Amniotic stem cell (primary cell): ENCODE measurements around the gene MRM2.

Experiments
- DNase-seq: peaks from one replicate; lab custom pipeline; 2025; lab: John Stamatoyannopoulos, UW

Gene MRM2

GRCh38 chr7:2222516-2222915 is 19.5 kb downstream of the MRM2 start:
- DNase-seq, result no peak

DNA sequence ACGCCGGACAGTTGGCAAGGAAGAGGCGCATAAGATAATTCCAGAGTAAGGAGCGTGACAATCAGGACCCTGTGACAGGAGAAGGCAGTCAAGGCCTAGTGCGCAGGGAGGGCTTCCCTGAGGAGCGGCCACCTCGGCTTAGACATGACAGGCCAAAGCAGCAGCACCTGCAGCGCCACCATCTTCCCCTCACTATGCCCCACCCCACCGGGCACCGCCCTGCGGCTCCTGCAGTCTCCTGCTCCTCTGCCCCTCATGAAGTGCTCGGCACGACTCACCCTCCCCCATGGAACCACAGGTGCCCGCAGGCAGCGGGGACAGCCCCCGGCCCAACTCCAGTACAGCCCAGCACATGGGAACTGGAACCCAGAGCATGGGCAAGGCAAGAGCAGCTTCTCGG is 21.1 kb downstream of the MRM2 start:
- DNase-seq, result no peak

DNA sequence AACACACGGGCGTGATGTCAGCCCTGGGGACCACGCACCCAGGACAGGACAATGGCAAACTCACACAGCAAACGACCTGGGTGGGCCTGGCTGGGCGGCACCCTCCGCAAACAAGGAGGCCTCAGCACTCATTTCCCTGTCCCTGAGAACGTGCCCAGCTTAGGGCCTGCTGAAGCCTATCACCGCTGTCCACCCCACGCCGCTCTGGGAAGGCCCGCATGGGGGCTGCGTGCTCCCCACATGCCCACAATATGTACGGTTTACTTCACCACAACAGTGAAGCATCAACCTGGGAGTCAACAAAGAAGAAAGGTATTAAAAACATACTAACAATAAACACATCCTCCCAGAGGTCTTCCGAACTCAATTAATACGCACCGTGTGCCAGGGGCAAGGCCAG is 21.5 kb downstream of the MRM2 start:
- DNase-seq, result no peak

DNA sequence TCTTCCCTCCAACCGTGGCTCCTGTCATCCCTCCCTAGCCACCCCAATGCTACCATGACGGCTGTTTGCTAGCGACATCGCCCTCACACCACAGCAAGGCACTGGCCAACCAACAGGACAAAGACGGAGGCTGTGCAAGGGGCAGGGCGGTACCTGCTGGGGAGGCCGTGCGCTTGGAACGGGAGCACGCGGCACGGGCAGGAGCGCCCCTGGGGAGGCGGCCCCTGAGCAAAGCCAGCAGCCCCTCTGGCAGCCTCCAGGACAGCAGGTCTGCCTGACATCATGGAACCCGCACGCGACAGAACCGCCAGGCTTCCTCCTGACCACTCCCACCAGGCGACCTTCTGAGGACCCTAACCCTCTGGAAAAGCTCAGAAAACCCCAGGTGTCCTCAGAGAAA is 22.0 kb downstream of the MRM2 start:
- DNase-seq, result no peak

DNA sequence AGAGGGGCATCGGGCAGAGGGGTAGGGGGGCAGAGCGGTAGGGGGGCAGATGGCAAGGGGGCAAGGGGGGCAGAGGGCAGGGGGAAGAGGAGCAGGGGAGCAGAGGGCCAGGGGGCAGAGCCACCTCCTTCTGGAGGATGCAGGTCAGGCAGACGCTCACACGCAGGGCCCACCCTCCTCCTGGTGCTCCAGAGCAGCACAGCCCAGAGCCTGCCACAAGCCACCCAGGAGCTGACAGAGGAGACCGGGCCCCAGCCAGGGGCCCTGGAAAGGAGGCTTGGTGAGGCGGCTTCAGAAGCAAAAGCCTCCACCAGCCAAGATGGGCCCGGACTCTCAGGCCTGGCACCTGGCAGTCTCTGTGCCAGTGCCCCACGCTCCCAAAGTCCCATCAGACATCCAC is 22.4 kb downstream of the MRM2 start:
- no peak for DNase-seq

DNA sequence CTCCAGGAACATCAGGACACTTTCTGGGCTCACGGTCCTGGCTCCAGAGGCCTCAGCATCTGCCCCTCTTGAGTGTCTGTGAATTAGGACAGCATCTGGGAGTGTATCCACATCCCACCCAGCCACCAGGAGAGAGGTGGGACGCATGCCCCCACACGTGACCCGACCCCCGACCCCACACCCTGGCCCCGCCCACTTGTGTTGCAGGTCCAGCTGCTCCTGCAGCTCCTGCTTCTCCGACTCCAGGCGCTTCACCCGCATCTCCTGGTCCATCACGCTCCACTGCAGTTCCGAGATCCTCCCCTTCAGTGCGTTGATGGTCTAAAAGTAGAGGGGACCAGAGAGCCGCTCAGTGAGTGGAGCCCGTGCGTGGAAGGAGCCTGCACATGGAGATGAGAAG is 22.9 kb downstream of the MRM2 start:
- DNase-seq, result no peak

DNA sequence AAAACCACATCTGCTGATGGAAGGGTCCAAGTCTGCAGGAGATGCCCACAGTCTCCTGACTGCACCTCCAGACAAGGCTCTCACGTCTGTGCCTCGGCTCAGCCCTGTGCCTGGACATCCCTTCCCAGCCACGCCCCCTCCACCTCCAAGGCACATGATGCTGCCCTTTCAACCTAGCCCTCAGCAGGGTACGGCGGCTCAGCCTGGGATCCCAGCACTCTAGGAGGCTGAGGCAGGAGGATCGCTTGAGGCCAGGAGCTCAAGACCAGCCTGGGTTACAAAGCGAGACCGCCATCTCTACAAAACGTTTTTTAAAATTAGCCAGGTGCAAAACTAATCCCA is 23.6 kb downstream of the MRM2 start:
- DNase-seq, result no peak

DNA sequence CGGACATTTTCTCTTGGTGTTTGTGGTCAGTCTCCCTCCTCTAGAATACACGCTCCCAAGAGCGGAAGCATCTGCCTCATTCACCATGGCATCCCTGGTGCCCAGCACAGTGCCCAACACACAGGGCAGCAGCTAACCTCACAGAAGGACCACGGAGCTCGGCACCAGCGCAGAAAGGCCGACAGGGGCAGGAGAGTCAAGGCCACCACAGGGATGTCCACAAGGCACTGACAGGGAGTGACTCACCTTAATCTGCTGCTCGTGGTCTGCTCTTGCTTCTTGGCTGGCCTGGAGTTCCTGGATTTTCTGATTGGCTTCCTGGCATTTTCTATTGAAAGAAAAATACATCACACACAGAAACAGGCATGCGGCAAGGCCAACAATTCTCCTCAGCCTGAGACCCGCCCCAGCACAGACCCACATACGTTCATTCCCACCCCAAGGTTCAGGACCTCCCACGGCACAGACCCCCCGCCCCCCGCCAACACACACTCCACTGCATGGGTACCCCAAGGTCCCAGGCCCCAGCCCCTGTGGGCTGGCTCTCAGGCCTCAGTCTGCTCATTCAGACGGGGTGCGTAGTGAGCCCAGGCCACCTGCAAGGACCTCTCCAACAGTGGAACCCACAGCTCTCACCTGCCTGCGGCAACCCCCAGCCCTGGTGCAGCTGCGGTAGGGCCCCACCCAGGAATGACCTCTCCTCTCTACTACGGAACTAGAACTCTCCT is 24.1 kb downstream of the MRM2 start:
- DNase-seq, result no peak

- DNase-seq, result no peak
Measured at GRCh38 chr7:2217206-2217605, 24.8 kb downstream of the MRM2 start.

DNA sequence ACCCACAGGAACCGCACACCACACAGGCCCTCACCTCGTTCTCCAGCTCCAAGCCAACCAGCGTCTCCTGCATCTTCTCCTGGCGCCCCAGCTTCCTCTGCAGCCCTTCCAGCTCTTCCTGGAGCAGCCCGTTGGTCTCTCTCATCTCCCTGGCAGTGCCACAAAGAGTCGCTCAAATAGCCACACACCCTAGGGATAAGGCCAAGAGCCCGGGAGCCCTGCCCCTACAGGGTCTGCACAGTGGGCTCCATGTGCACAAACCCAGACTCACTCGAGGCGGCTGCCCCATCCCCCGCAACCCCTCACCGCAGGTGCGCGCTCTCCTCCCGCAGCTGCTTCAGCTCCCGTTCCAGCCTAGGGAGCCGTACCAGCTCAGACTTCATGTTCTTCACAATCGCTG is 26.2 kb downstream of the MRM2 start:
- no peak for DNase-seq

GRCh38 chr7:2214636-2215035 is 27.4 kb downstream of the MRM2 start:
- no peak for DNase-seq

- DNase-seq, result no peak
Measured at GRCh38 chr7:2213551-2214215, 28.3 kb downstream of the MRM2 start.

GRCh38 chr7:2212906-2213305 is 29.1 kb downstream of the MRM2 start:
- no peak for DNase-seq

DNA sequence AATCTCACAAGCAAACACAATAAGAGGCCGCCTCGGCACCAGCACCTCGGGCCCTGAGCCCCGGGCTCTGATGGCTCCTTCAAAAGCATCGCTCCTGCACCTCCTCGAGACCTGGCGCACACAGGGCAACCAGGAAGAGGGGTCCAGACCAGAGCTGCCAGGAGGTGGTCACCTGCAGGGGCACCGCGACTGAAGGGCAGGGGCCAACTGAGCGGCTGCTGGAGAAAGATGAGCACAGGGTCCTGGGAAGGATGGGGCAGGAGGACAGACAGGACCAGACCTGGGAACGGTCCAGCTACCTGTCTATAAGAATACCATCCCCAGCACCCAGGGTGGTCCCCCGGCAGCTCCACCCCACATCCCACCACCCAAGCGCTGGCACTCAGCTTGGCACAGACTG is 30.1 kb downstream of the MRM2 start:
- no peak for DNase-seq

- no peak for DNase-seq
Measured at GRCh38 chr7:2211259-2211880, 30.6 kb downstream of the MRM2 start.

GRCh38 chr7:2210551-2211258 is 31.3 kb downstream of the MRM2 start:
- DNase-seq, result no peak

DNA sequence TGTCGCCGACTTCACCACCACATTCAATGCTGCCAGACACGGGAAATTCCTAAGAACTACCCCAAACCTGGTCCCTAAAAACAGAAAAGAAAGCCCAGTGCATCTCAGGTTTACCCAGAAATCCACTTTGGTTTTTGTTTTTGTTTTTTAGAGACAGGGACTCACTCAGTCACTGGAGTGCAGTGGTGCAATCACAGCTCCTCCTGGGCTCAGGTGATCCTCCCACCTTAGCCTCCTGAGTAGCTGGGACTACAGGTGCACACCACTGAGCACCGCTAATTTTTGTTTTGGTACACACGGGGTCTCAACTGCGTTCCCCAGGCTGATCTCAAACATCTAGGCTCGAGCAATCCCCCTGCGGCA is 32.1 kb downstream of the MRM2 start:
- DNase-seq, result no peak

- peak; percentile 59 for DNase-seq
Measured at GRCh38 chr7:2209146-2209960, 32.7 kb downstream of the MRM2 start.

DNA sequence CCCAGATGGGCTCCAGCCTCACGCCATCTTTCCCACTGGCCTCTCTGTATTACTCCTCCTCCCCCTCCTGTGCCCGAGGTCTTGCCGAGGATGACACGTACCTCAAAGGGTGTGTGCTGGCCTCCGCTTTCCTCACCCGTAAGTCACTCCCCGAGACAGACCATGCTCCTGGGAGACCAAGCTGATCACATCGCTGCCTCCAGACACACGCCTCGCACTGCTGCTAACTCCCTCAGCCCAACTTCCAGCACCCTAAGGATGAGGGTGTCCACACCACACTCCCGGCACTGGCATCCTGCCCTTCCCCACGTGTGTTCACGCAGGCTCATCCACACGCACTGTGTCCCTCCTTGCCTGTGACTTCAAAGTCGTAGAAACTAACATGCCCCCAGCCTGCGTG is 33.3 kb downstream of the MRM2 start:
- no peak for DNase-seq

DNA sequence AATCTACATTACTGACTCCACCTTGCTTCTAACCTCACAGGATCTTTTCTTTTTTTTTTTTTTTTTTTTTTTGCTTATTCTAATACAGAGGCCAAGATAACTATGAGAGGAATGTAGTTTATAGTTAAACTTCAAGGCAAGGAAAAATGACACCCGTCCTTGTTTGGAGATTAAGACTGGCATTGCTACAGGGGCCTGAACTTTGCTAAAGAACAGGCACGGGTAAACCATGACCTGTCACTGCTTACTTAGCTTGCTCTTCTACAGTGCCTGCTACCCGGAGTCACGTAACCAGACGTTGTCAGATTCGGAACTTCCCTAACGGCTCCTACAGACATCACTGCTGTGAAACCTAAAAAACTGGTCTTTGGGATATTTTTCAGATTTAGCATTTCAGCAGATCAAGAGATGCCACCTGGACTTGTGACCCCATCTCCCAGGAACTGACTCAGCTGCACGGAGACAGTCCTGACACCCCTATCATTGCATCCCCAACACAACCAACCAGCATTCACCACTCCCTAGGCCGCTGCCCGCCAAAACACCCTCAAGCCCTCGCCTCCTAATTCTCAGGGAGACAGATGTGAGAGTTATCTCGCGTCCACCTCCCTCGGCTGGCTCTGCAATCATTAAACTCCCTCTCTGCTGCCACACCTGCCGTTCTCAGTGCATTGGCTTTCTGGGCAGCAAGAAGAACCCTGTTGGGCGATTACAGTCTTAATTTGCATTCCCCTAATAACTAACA is 36.8 kb downstream of the MRM2 start:
- DNase-seq, result no peak

GRCh38 chr7:2204446-2204845 is 37.6 kb downstream of the MRM2 start:
- DNase-seq, result no peak
